NCI-H1105 (cell line): ENCODE data around the gene SARNP.
"Not testable (repeated sequence)": the region's sequence is repeated elsewhere in the genome, so short reads cannot be mapped to it uniquely, and the experiment has no call there.

ENCODE experiments used
- DNase-seq: peaks from one replicate; lab custom pipeline; 2025; lab: John Stamatoyannopoulos, UW

SARNP gene

GRCh38 chr12:55839345-55840140 lies 22.0 kb upstream of the SARNP start:
- no peak for DNase-seq

- DNase-seq: no peak
Measured at GRCh38 chr12:55838361-55838760, 20.8 kb upstream of the SARNP start.

- not testable (repeated sequence) for DNase-seq
Measured at GRCh38 chr12:55834400-55834799, 16.9 kb upstream of the SARNP start.

- DNase-seq: no peak
Measured at GRCh38 chr12:55833056-55833455, 15.5 kb upstream of the SARNP start.

GRCh38 chr12:55831447-55831815 lies 13.9 kb upstream of the SARNP start:
- no peak for DNase-seq

- peak; percentile 29 for DNase-seq
Measured at GRCh38 chr12:55830601-55831446, 13.3 kb upstream of the SARNP start.

GRCh38 chr12:55829967-55830600 lies 12.6 kb upstream of the SARNP start:
- no peak for DNase-seq

- no peak for DNase-seq
Measured at GRCh38 chr12:55828357-55828756, 10.8 kb upstream of the SARNP start.

- no peak for DNase-seq
Measured at GRCh38 chr12:55827806-55828205, 10.3 kb upstream of the SARNP start.

- no peak for DNase-seq
Measured at GRCh38 chr12:55824726-55825125, 7.2 kb upstream of the SARNP start.

GRCh38 chr12:55823419-55823818 lies 5.9 kb upstream of the SARNP start:
- no peak for DNase-seq

- DNase-seq: no peak
Measured at GRCh38 chr12:55822228-55822627, 4.7 kb upstream of the SARNP start.

GRCh38 chr12:55820679-55821078 lies 3.2 kb upstream of the SARNP start:
- no peak for DNase-seq

- DNase-seq: no peak
Measured at GRCh38 chr12:55818886-55819285, 1.4 kb upstream of the SARNP start.

GRCh38 chr12:55818140-55818728 lies 710 bp upstream of the SARNP start:
- DNase-seq: no peak

- DNase-seq: no peak
Measured at GRCh38 chr12:55816881-55817344, 611 bp downstream of the SARNP start.

- DNase-seq: no peak
Measured at GRCh38 chr12:55815473-55815872, 2.1 kb downstream of the SARNP start.

GRCh38 chr12:55814257-55814656 lies 3.3 kb downstream of the SARNP start:
- DNase-seq: no peak

- no peak for DNase-seq
Measured at GRCh38 chr12:55812088-55812487, 5.4 kb downstream of the SARNP start.

- no peak for DNase-seq
Measured at GRCh38 chr12:55809274-55809673, 8.2 kb downstream of the SARNP start.

GRCh38 chr12:55806982-55807381 lies 10.5 kb downstream of the SARNP start:
- DNase-seq: no peak

- DNase-seq: no peak
Measured at GRCh38 chr12:55797550-55797949, 20.0 kb downstream of the SARNP start.
